Stimulated activated CD8-positive, alpha-beta memory T cell treated with anti-CD3 and anti-CD28 coated beads, Interleukin-2, amount 100 ng/mL, for 1 hour (primary cell): ENCODE results near the gene CLOCK.

Source experiments
- DNase-seq, 2 donors: peaks; one replicate each; pipeline ENCODE4 v3.0.0-alpha.2; 2020; ENCODE audit warnings: low read depth in 2 of 2

Gene CLOCK

GRCh38 chr4:55381502-55381901 is 165.2 kb downstream of the CLOCK start:
- DNase-seq, result no peak

GRCh38 chr4:55380576-55380975 is 166.1 kb downstream of the CLOCK start:
- no peak for DNase-seq

- no peak for DNase-seq
Observed at GRCh38 chr4:55378617-55379467, 167.9 kb downstream of the CLOCK start.
